Ovary (tissue), 3 donors: ENCODE measurements around the gene SPTA1.

Source experiments
- EP300 ChIP-seq: sonication (generic); formaldehyde crosslinking; IDR thresholded peaks from one replicate; pipeline ENCODE4 v1.6.1; 2017; ENCODE audit warnings: antibody characterized with exemption
- POLR2A ChIP-seq: fragments of 450-650 bp; IDR thresholded peaks from one replicate; pipeline ENCODE4 v1.6.1; 2017; ENCODE audit warnings: antibody characterized with exemption, mild to moderate bottlenecking, moderate library complexity
- TF ChIP-seq, protein P1 (sequence below), 3 donors: fragments of 450-650 bp in 2 of 3; fragments of 200-600 bp in 1 of 3; IDR thresholded peaks; one replicate each; pipeline versions ENCODE4 v1.5.1 to v1.8.0; 2016 to 2022; ENCODE audit warnings: antibody characterized with exemption in 3 of 3, mild to moderate bottlenecking in 1 of 3
- donor health status: DM: no; HTN: no; CAD: no.

DNA sequence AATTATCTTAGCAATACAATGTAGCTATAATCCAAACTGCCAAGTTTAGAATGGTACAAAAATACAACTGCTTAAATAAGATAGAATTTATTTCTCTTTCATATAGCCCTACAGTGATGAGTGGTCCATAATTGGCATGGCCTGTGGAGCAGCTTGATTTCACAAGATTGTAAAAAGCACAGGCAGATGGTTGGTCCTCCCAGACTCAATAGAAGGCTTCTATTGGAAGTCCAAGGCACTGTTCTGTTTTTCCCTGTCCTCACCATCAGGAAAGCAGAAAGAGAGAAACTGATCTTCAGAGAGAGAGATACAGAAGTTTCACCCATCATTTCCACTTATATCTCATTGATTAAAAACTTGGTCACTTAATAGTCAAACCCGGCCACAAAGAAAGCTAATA is 114.3 kb downstream of the SPTA1 start:
- no peak for TF ChIP-seq POLR2A
- TF ChIP-seq, protein P1, sequence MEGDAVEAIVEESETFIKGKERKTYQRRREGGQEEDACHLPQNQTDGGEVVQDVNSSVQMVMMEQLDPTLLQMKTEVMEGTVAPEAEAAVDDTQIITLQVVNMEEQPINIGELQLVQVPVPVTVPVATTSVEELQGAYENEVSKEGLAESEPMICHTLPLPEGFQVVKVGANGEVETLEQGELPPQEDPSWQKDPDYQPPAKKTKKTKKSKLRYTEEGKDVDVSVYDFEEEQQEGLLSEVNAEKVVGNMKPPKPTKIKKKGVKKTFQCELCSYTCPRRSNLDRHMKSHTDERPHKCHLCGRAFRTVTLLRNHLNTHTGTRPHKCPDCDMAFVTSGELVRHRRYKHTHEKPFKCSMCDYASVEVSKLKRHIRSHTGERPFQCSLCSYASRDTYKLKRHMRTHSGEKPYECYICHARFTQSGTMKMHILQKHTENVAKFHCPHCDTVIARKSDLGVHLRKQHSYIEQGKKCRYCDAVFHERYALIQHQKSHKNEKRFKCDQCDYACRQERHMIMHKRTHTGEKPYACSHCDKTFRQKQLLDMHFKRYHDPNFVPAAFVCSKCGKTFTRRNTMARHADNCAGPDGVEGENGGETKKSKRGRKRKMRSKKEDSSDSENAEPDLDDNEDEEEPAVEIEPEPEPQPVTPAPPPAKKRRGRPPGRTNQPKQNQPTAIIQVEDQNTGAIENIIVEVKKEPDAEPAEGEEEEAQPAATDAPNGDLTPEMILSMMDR (IDR thresholded peaks at IDR 0.05) = no peak
- no peak for TF ChIP-seq EP300
